Activated CD4-positive, alpha-beta T cell treated with anti-CD3 and anti-CD28 coated beads, Interleukin-2, amount 10 ng/mL, durations not matched to agents 7 days and 5 days (primary cell): ENCODE data around the gene TTC28. TPM values are rescaled to one million over a fixed set of nuclear protein-coding genes. Genes with fewer than 3 reads are reported as not detected.

ENCODE experiments used
- CTCF ChIA-PET: fragments of 350-600 bp; sonication (Branson Sonifier 250); formaldehyde crosslinking; loops from one replicate; lab custom pipeline; 2021; ENCODE audit warnings: antibody characterized with exemption; lab: Charles Lee
- POLR2A ChIA-PET: fragments of 350-600 bp; sonication (Branson Sonifier 250); formaldehyde crosslinking; loops from one replicate; lab custom pipeline; 2021; ENCODE audit warnings: antibody characterized with exemption; lab: Charles Lee
- DNase-seq: peaks from one replicate; pipeline ENCODE4 v3.0.0-alpha.2; 2020
- H3K27ac Mint-ChIP-seq: one replicate; pipeline ENCODE4 v1.8.0; 2021; ENCODE audit warnings: mild to moderate bottlenecking, moderate library complexity, mixed read lengths
- H3K27me3 Mint-ChIP-seq: one replicate; pipeline ENCODE4 v1.8.0; 2021; ENCODE audit warnings: mixed read lengths
- H3K36me3 Mint-ChIP-seq: one replicate; pipeline ENCODE4 v1.8.0; 2021; ENCODE audit warnings: low read depth, mixed read lengths
- H3K4me1 Mint-ChIP-seq: one replicate; pipeline ENCODE4 v1.8.0; 2021; ENCODE audit warnings: mixed read lengths
- H3K4me3 Mint-ChIP-seq: one replicate; pipeline ENCODE4 v1.8.0; 2021; ENCODE audit warnings: mild to moderate bottlenecking, moderate library complexity, mixed read lengths
- H3K9me3 Mint-ChIP-seq: one replicate; pipeline ENCODE4 v1.8.0; 2021; ENCODE audit warnings: mixed read lengths
- total RNA-seq, 2 experiments: library from RNA; stranded (reverse); gene quantifications; one replicate each; pipeline ENCODE4 v1.2.3, GENCODE V29; 2021

TTC28 gene
- total RNA-seq, 2 experiments from 2014 or later = 0.74 to 1.2 TPM

GRCh38 chr22:28006271-28006670, 673.4 kb downstream of the TTC28 start:
- H3K27ac Mint-ChIP-seq = no peak overlapping the region
- H3K36me3 Mint-ChIP-seq = no peaks in the 10 kb centered on the region
- no peaks in the 10 kb centered on the region for H3K27me3 Mint-ChIP-seq
- no peak for DNase-seq
- no peak overlapping the region for H3K4me3 Mint-ChIP-seq
- no peaks in the 10 kb centered on the region for H3K9me3 Mint-ChIP-seq
- ChIA-PET CTCF (no interaction called here), POLR2A (no interaction called here)
- H3K4me1 Mint-ChIP-seq = no peaks in the 10 kb centered on the region

GRCh38 chr22:28005513-28005912, 674.1 kb downstream of the TTC28 start:
- Mint-ChIP-seq H3K9me3 (no peaks in the 10 kb centered on the region), H3K4me3 (no peak overlapping the region), H3K27me3 (no peaks in the 10 kb centered on the region), H3K4me1 (no peaks in the 10 kb centered on the region), H3K36me3 (no peaks in the 10 kb centered on the region), H3K27ac (no peak overlapping the region)
- DNase-seq = no peak
- ChIA-PET CTCF (no interaction called here), POLR2A (no interaction called here)

- ChIA-PET POLR2A (interaction anchor here (0.6 kb wide), 1 partner anchor 125 kb away, joined by 4 read pairs; no protein-coding TSS in a partner anchor), CTCF (interaction anchor here (1.1 to 1.5 kb wide), 3 partner anchors 16 to 125 kb away, joined by 3 read pairs; no protein-coding TSS in a partner anchor)
- Mint-ChIP-seq H3K27me3 (no peaks in the 10 kb centered on the region), H3K4me3 (no peak overlapping the region), H3K36me3 (no peaks in the 10 kb centered on the region), H3K27ac (no peak overlapping the region), H3K9me3 (no peaks in the 10 kb centered on the region), H3K4me1 (no peaks in the 10 kb centered on the region)
- DNase-seq = no peak
These were observed 675.6 kb downstream of the TTC28 start for GRCh38 chr22:28004021-28004420.

- no peaks in the 10 kb centered on the region for H3K36me3 Mint-ChIP-seq
- no peaks in the 10 kb centered on the region for H3K4me1 Mint-ChIP-seq
- no peaks in the 10 kb centered on the region for H3K9me3 Mint-ChIP-seq
- ChIA-PET POLR2A (interaction anchor here (0.6 kb wide), 1 partner anchor 124 kb away, joined by 4 read pairs; no protein-coding TSS in a partner anchor), CTCF (interaction anchor here (0.6 to 1.5 kb wide), 4 partner anchors 17 to 349 kb away, joined by 3 to 4 read pairs (median 3); no protein-coding TSS in a partner anchor)
- no peak overlapping the region for H3K4me3 Mint-ChIP-seq
- no peak for DNase-seq
- no peak overlapping the region for H3K27ac Mint-ChIP-seq
- H3K27me3 Mint-ChIP-seq = no peaks in the 10 kb centered on the region
These were observed 676.6 kb downstream of the TTC28 start for GRCh38 chr22:28002863-28003565.

- Mint-ChIP-seq H3K9me3 (no peaks in the 10 kb centered on the region), H3K4me1 (no peaks in the 10 kb centered on the region), H3K4me3 (no peak overlapping the region), H3K27ac (no peak overlapping the region), H3K27me3 (no peaks in the 10 kb centered on the region), H3K36me3 (no peaks in the 10 kb centered on the region)
- DNase-seq = no peak
- POLR2A ChIA-PET = no interaction called here
- CTCF ChIA-PET = no interaction called here
These were observed 677.4 kb downstream of the TTC28 start for GRCh38 chr22:28002181-28002700.

- ChIA-PET CTCF (no interaction called here), POLR2A (no interaction called here)
- DNase-seq = no peak
These were observed 678.3 kb downstream of the TTC28 start for GRCh38 chr22:28001171-28001835.

GRCh38 chr22:28000361-28000760, 679.3 kb downstream of the TTC28 start:
- POLR2A ChIA-PET = no interaction called here
- H3K4me1 Mint-ChIP-seq = no peaks in the 10 kb centered on the region

More at GRCh38 chr22:28001171-28001835, 678.3 kb downstream of the TTC28 start:
- Mint-ChIP-seq H3K27ac (no peak overlapping the region), H3K4me3 (no peak overlapping the region), H3K9me3 (no peaks in the 10 kb centered on the region), H3K4me1 (no peaks in the 10 kb centered on the region), H3K27me3 (no peaks in the 10 kb centered on the region), H3K36me3 (no peaks in the 10 kb centered on the region)

GRCh38 chr22:27999876-28000275, 679.8 kb downstream of the TTC28 start:
- ChIA-PET CTCF (no interaction called here), POLR2A (no interaction called here)
- no peak overlapping the region for H3K27ac Mint-ChIP-seq

More at GRCh38 chr22:28000361-28000760, 679.3 kb downstream of the TTC28 start:
- CTCF ChIA-PET = no interaction called here
- no peak overlapping the region for H3K4me3 Mint-ChIP-seq
- H3K9me3 Mint-ChIP-seq = no peaks in the 10 kb centered on the region
- H3K36me3 Mint-ChIP-seq = no peaks in the 10 kb centered on the region
- no peak overlapping the region for H3K27ac Mint-ChIP-seq
- DNase-seq = no peak
- no peaks in the 10 kb centered on the region for H3K27me3 Mint-ChIP-seq

GRCh38 chr22:27998511-27999410, 680.9 kb downstream of the TTC28 start:
- Mint-ChIP-seq H3K36me3 (no peaks in the 10 kb centered on the region), H3K9me3 (no peaks in the 10 kb centered on the region), H3K27me3 (no peaks in the 10 kb centered on the region), H3K27ac (no peak overlapping the region), H3K4me1 (no peaks in the 10 kb centered on the region), H3K4me3 (no peak overlapping the region)
- CTCF ChIA-PET = interaction anchor here (0.8 to 1.3 kb wide), 3 partner anchors 11 to 51 kb away, joined by 3 read pairs; no protein-coding TSS in a partner anchor
- POLR2A ChIA-PET = no interaction called here
- no peak for DNase-seq

More at GRCh38 chr22:27999876-28000275, 679.8 kb downstream of the TTC28 start:
- no peaks in the 10 kb centered on the region for H3K36me3 Mint-ChIP-seq
- H3K27me3 Mint-ChIP-seq = no peaks in the 10 kb centered on the region
- no peak for DNase-seq
- no peaks in the 10 kb centered on the region for H3K4me1 Mint-ChIP-seq
- H3K9me3 Mint-ChIP-seq = no peaks in the 10 kb centered on the region
- H3K4me3 Mint-ChIP-seq = no peak overlapping the region

- CTCF ChIA-PET = no interaction called here
- H3K36me3 Mint-ChIP-seq = no peaks in the 10 kb centered on the region
- no peaks in the 10 kb centered on the region for H3K27me3 Mint-ChIP-seq
- POLR2A ChIA-PET = interaction anchor here (0.6 kb wide), 1 partner anchor 241 kb away, joined by 3 read pairs; no protein-coding TSS in a partner anchor
- no peak overlapping the region for H3K27ac Mint-ChIP-seq
- DNase-seq = no peak
- H3K4me3 Mint-ChIP-seq = no peak overlapping the region
- H3K9me3 Mint-ChIP-seq = no peaks in the 10 kb centered on the region
- H3K4me1 Mint-ChIP-seq = no peaks in the 10 kb centered on the region
These were observed 682.1 kb downstream of the TTC28 start for GRCh38 chr22:27997538-27997937.

GRCh38 chr22:27996981-27997380, 682.7 kb downstream of the TTC28 start:
- Mint-ChIP-seq H3K27me3 (no peaks in the 10 kb centered on the region), H3K4me1 (no peaks in the 10 kb centered on the region), H3K36me3 (no peaks in the 10 kb centered on the region), H3K9me3 (no peaks in the 10 kb centered on the region), H3K27ac (no peak overlapping the region), H3K4me3 (no peak overlapping the region)
- DNase-seq = no peak
- ChIA-PET POLR2A (no interaction called here), CTCF (no interaction called here)

- no peaks in the 10 kb centered on the region for H3K9me3 Mint-ChIP-seq
- H3K4me1 Mint-ChIP-seq = no peaks in the 10 kb centered on the region
- ChIA-PET POLR2A (no interaction called here), CTCF (no interaction called here)
- no peak for DNase-seq
- no peak overlapping the region for H3K4me3 Mint-ChIP-seq
- H3K27me3 Mint-ChIP-seq = no peaks in the 10 kb centered on the region
- H3K27ac Mint-ChIP-seq = no peak overlapping the region
- no peaks in the 10 kb centered on the region for H3K36me3 Mint-ChIP-seq
These were observed 683.1 kb downstream of the TTC28 start for GRCh38 chr22:27996529-27996925.
